ENCODE results near the gene CEP57. TPM values are rescaled to one million over a fixed set of nuclear protein-coding genes. Genes with fewer than 3 reads are reported as not detected.

CEP57 gene
- total and polyA plus RNA-seq, 2 of the 13 experiments (the other 11 are each of a cell fraction or from before 2014, with no cell fraction given), result 34.3 to 59.4 TPM

DNA sequence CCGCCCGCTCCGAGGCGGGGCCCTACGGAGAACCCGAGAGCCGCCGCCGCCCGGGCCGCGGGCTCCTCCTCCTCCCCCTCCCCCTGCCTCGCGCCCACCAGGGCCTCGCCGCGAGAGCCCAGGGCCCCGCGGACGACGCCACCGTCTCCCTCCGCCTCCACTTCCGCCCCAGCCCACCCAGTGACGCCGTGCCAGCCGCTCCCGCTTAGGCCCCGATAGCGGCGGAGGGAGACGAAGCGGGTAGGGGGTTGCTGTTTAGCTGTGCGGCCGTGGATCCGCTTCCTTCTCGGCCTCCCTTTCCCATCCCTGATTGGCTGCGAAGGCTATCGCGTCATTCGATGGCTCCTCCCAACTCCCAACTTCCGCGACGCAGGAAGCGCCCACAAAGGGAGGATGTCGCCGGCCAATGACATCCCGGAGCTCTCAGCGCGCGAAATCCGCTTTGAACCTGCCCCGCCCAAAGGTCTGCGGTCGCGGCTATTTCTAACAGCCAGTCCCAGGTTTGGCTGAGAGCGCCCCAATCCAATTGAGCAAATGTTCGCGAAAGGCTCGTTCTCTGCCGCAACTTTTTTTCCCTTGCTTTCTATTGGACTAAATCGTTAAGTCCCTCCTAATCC is 684 bp upstream of the CEP57 start, which contains the start of gene FAM76B (continued):
- TF ChIP-seq HMGXB4 (CRISPR knock-in tag; IDR thresholded peaks at IDR 0.05; ENCODE audit: borderline replicate concordance in 1 of 2, low read depth in 1 of 2) (peak; percentile 80 to 87), KLF6 (CRISPR knock-in tag; IDR thresholded peaks at IDR 0.05) (peak; percentile 96), ZNF775 (CRISPR knock-in tag; IDR thresholded peaks at IDR 0.05; ENCODE audit: borderline replicate concordance) (no peak), RARG (CRISPR knock-in tag; IDR thresholded peaks at IDR 0.05; ENCODE audit: low read depth) (no peak), CENPT (CRISPR knock-in tag; IDR thresholded peaks at IDR 0.05; ENCODE audit: low read depth) (0 out of 2 replicates have a peak, but pooled peaks have one; percentile 43), ZNF790 (CRISPR knock-in tag; IDR thresholded peaks at IDR 0.05; ENCODE audit: borderline replicate concordance) (no peak; the same call in 1 of the 2 replicates), WIZ (CRISPR knock-in tag; IDR thresholded peaks at IDR 0.05) (no peak), ZNF33A (CRISPR knock-in tag; IDR thresholded peaks at IDR 0.05; ENCODE audit: borderline replicate concordance) (no peak), HDAC1 (CRISPR knock-in tag; IDR thresholded peaks at IDR 0.05) (peak; percentile 93), ZNF740 (CRISPR knock-in tag; IDR thresholded peaks at IDR 0.05) (no peak), RARA (CRISPR knock-in tag; IDR thresholded peaks at IDR 0.05) (peak; percentile 51), MAZ (IDR thresholded peaks at IDR 0.05; ENCODE audit: borderline replicate concordance, low read depth, low read length) (peak; percentile 78; the same call in 1 of the 2 replicates), MAZ (CRISPR knock-in tag; IDR thresholded peaks at IDR 0.05; ENCODE audit: low read depth) (peak; percentile 96), HCFC1 (IDR thresholded peaks at IDR 0.05; ENCODE audit: low read depth, low read length) (0 out of 2 replicates have a peak, but pooled peaks have one; percentile 50), GATA4 (IDR thresholded peaks at IDR 0.05; ENCODE audit: borderline replicate concordance, low read depth) (no peak), POLR2A (IDR thresholded peaks at IDR 0.05; ENCODE audit: insufficient read depth in 1 of 2, low read depth in 2 of 2, low read length in 2 of 2) (peak; percentile 67 to 72; a peak in 3 of 4 replicates), SIX4 (CRISPR knock-in tag; IDR thresholded peaks at IDR 0.05) (peak; percentile 71), ZNF513 (CRISPR knock-in tag; conservative IDR thresholded peaks at IDR 0.05) (no peak), MIER3 (CRISPR knock-in tag; IDR thresholded peaks at IDR 0.05; ENCODE audit: borderline replicate concordance) (peak; percentile 82; the same call in 1 of the 2 replicates), ZFP82 (CRISPR knock-in tag; IDR thresholded peaks at IDR 0.05; ENCODE audit: borderline replicate concordance) (no peak), SYNCRIP (IDR thresholded peaks at IDR 0.05; ENCODE audit: insufficient read depth, low read depth, low read length) (no peak)
- TF ChIP-seq, protein P1, sequence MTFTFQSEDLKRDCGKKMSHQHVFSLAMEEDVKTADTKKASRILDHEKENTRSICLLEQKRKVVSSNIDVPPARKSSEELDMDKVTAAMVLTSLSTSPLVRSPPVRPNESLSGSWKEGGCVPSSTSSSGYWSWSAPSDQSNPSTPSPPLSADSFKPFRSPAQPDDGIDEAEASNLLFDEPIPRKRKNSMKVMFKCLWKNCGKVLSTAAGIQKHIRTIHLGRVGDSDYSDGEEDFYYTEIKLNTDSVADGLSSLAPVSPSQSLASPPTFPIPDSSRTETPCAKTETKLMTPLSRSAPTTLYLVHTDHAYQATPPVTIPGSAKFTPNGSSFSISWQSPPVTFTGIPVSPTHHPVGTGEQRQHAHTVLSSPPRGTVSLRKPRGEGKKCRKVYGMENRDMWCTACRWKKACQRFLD (CRISPR knock-in tag; IDR thresholded peaks at IDR 0.05; ENCODE audit: borderline replicate concordance), result no peak; the same call in 1 of the 2 replicates
- TF ChIP-seq, protein P2, sequence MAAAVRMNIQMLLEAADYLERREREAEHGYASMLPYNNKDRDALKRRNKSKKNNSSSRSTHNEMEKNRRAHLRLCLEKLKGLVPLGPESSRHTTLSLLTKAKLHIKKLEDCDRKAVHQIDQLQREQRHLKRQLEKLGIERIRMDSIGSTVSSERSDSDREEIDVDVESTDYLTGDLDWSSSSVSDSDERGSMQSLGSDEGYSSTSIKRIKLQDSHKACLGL (CRISPR knock-in tag; IDR thresholded peaks at IDR 0.05), result peak; percentile 23; the same call in 1 of the 2 replicates
